ENCODE results near the gene ACER2. TPM values are rescaled to one million over a fixed set of nuclear protein-coding genes. Genes with fewer than 3 reads are reported as not detected.

The ACER2 gene
- total RNA-seq, 1 donor from 2014 or later = 3.2 TPM

GRCh38 chr9:19496321-19497050, 87.7 kb downstream of the ACER2 start:
- DNase-seq (ENCODE audit: missing footprints) (no peak), ATAC-seq (no peak)
- intact Hi-C loops (cut with DNase I) = loop anchor here (10.0 kb wide), 1 partner anchor 148 kb away; no protein-coding TSS in a partner anchor

GRCh38 chr9:19497276-19497675, 88.5 kb downstream of the ACER2 start:
- intact Hi-C loops (cut with DNase I) = loop anchor here (10.0 kb wide), 1 partner anchor 148 kb away; no protein-coding TSS in a partner anchor
- ATAC-seq (no peak), DNase-seq (ENCODE audit: missing footprints) (no peak)

GRCh38 chr9:19498015-19498414, 89.2 kb downstream of the ACER2 start:
- no peak for DNase-seq (ENCODE audit: missing footprints)
- ATAC-seq = no peak
- intact Hi-C loops (cut with DNase I) = loop anchor here (10.0 kb wide), 1 partner anchor 147 kb away; no protein-coding TSS in a partner anchor

Other genes with a start within 250 kb of the ACER2 start
- gene DENND4C, start 178.3 kb upstream of the ACER2 start, total RNA-seq = 22.0 TPM
- 991 TPM for gene RPS6, start 28.8 kb upstream of the ACER2 start, total RNA-seq

All from Right ventricle myocardium inferior (tissue), 1 donor.